GM18511 (cell line): ENCODE results near the gene ZNF423.
A peak's percentile ranks its signal among the peaks of the same experiment; 100 is the strongest.

Experiments used
- ATAC-seq: cut with Tn5 transposase; IDR thresholded peaks from one replicate; pipeline ENCODE4 v1.9.1; 2021; ENCODE audit warnings: mild to moderate bottlenecking, moderate library complexity; ENCODE audit not compliant: unreplicated experiment

Gene ZNF423

DNA sequence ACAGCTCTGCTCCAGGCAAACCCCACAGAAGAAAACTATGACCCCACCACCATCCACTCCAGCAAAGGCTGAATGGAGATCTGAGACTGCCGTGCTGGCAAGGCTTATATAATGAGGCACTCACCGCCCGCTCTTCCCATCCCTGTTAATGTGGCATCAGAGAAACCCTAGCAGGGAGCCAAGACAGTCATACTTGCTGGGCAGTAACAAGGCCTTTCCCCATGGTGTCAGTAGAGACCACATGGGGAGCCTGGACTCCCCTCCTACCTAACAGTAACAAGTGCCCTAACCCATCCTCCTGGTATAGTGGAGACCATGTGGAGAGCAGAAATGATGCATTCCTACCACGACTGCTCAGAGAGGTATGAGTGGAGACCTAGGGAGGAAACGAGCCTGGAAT, 247.1 kb downstream of the ZNF423 start:
- ATAC-seq = no peak

GRCh38 chr16:49608098-49608497, 247.8 kb downstream of the ZNF423 start:
- no peak for ATAC-seq

- no peak for ATAC-seq
Measured at GRCh38 chr16:49605536-49606254, 250.2 kb downstream of the ZNF423 start.

DNA sequence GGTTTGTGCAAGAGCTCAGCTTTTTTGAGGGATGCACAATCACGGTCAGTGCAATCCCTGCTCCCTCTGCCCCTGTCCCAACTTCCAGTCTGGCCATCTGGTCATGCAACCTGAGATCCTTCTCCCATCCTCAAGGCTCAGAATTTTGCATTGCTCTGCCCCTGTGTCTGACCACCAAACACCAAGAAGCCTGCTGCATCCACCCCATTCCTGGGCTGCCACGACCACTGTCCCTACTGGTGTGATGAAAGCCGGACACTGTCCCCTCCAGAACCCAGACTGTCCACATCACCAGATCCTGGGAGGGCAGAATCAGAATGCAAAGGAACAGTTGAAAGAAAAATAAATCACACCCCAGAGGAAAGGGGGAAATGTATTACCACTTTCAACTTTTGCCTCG, 251.3 kb downstream of the ZNF423 start:
- ATAC-seq = no peak

GRCh38 chr16:49603956-49604355, 252.0 kb downstream of the ZNF423 start:
- ATAC-seq = no peak

GRCh38 chr16:49602976-49603310, 253.0 kb downstream of the ZNF423 start:
- ATAC-seq = no peak

DNA sequence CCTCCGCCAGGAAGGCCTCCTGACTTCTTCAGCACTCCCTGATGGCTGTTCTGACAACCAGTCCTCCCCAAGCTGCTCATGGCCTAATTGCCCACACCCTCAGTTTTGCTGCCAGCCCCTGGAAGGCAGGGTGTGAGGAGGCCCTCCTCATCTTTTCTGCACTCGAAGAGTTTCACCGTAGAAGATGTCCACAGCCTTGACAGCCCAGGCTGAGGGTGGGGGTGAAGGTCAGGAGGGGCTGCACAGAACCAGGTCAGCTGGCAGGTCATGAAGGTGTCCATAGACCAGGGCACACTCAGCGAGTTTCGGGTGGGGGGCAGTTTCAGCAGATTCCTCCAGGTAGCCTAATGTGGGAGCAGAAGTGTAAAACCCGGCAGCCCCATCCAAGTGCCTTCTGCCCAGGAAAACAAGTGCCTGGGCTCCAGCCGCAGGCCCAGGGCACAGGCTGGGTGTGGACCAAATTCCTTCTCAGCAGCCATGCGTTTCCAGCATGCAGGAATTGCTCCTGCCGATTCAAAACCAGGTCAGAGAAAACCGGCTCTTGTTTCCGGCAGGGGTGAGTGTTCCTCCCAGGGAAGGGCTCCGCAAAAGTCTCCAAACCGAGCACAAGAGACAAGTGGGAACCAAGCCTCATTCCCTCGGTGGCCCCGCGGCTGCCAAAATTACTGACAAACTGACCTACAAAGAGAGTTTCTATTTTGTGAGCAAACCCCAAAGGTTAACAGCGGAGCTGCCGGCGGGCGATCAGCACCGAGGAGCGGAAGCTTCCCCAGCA, 253.5 kb downstream of the ZNF423 start:
- no peak for ATAC-seq

DNA sequence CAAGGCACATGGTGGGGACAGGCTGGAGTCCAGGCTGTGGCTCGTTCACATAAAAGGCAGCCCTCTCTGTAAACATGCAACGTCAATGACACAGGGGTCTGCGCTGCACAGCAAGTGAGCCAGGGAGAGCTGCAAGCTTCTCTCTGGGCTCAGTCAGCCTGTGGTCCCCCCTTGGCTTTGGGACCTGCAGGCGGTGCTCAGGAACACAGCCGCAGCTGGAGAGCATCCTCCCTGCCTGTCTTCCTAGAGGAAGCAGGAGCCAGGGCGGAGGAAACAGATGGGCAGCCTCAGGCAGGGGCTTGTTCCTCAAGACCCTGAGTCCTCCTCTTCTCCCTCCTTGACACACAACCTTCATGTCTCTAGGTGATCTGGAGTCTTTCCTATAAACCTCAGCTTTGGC, 254.3 kb downstream of the ZNF423 start:
- ATAC-seq = no peak

GRCh38 chr16:49600976-49601375, 254.9 kb downstream of the ZNF423 start:
- ATAC-seq = no peak

DNA sequence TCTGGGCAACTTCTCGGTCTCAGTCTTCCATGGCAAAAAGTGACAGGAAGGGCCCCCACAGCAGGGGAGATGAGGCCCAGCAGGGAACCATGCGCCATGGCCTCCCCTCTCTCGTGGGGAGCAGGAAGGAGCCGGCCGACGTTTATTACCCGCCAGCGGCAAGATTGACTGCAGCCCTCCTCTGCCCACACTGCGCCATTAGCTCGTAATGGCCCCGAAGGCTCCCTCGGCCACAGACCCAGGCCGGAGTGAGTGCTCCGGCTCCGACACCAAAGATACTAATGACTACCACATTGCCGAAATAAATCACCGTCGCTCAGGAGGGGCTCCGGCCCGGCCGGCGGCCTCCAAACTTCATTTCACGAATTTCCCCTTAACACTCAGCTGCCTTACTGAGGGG, 255.4 kb downstream of the ZNF423 start:
- ATAC-seq = no peak

- no peak for ATAC-seq
Measured at GRCh38 chr16:49599704-49600103, 256.2 kb downstream of the ZNF423 start.

DNA sequence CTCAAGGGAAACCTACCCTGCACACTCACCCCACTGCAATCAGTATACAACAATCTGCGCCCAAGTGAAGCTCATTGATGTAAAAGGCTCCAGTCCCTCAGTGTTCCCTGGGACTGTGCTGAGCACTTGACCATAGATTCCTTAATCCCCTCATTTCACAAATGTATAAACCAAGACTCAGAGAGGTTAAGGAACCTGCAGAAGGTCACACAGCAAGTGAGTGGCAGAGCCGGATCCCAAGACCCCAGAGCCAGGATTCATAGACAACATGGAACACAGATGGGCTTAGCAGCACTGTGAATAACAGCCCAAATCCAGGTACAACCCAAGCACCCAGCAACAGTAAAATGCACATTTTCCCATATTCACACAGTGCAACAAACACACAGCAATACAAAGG, 256.6 kb downstream of the ZNF423 start:
- no peak for ATAC-seq

DNA sequence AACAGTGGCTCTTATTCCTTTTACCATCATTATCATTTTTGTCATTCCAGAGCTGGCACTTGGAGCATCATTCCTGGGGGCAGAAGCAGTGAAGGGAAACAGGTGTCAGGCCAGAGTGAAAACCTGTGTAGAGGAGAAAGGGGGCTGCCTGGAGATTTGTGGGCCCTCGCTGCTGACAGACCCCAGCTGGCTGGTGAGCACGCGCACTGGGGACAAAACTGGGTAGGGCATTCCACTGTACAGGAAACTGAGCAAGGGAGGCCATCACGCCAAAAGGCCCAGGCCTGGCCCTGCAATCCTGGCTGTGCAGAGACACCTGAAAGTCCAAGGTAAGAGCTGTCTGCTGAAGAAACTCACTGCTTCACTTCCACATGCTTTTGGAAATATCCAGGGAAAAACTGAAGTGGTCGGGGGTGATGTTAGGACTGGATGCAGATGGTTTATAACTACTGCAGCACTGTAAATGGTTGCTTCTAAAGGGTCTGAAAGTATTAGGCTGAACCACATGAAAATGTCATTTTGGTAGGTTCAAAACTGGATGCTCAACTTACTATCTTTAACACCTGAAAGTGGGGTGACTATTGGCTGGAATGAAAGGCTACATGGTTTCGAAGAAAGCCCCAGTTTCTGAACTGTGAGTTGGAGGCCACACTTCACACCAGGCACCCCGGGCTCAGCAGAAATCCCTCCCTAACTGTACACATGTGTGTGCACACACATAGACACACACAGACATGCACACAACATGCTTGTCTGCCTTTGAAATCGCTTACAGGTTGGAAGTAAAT, 257.3 kb downstream of the ZNF423 start:
- ATAC-seq = peak; percentile 75

GRCh38 chr16:49597796-49598195, 258.1 kb downstream of the ZNF423 start:
- no peak for ATAC-seq

- no peak for ATAC-seq
Measured at GRCh38 chr16:49596648-49597291, 259.1 kb downstream of the ZNF423 start.

DNA sequence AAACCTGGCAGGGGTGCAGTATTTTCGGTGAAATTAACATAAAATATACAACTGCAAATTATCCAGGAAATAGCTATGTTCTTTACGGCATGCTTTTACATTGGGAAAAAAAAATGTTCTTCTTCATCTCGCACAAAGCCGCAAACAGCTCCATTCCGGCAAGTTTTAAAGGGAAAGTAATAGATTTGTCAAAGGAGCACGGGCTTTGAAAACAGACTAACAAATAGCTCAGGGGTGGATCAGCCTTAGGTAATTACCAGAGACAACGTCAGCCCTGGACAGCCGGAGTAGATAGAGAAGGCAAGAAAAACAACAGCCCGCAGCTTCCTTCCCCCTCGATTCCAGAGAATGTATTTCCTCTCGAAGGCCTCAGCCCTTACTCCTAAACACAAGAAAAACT, 259.8 kb downstream of the ZNF423 start:
- ATAC-seq = no peak

GRCh38 chr16:49594685-49595498, 261.0 kb downstream of the ZNF423 start:
- no peak for ATAC-seq

DNA sequence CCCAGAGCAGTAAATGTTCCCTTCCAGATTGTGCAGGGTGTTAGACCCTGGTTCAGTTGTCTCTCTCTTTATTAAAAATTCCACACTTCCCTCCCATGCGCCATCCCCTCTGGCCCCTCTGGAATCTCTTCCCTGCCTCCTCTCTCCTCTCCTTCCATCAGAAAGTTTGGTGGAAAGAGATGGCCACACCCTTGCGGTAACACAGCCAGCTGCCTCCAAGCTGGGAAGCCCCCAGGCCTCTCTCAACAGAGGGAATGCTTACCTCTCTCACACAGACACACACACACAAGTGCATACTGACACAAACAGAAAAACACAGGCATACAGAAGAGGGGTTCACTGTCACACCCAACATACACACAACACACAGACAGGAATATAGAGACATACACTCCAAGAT, 261.8 kb downstream of the ZNF423 start:
- no peak for ATAC-seq

DNA sequence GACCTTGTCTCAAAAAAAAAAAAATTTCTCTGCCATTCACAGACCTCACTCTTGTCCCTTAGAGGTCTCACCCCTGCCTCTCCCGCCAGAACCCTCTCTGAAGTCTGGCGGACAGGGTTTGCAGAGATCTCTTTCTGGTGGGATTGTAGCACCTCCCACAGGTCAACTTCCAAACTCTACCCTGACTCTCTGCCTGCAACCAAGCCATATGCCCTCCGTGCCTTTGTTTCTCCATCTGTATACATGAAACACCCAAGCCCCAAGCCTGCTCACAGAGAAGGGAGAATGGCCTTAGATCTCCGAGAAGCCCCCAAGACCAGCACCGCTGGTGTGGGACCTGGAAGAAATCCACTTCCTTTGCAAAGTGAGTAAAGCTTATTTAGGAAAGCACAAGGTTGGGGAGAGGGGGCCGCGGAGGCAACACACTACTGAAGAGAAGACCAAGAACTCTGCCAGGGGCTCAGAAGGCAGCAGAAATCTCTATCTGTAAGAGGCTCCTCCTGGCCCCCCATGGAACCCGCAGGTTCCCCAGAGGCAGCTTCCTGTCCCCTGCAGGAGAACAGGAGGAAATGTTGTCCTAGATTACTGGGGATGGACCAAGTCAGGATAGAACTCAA, 262.4 kb downstream of the ZNF423 start:
- ATAC-seq = no peak
